HG03571 (cell line): Measurements from ENCODE around the gene P2RY6.

Source experiments
- ATAC-seq: cut with Tn5 transposase; IDR thresholded peaks from one replicate; pipeline ENCODE4 v1.9.1; 2021; ENCODE audit not compliant: unreplicated experiment

Gene P2RY6

GRCh38 chr11:73236854-73237253 is 35.3 kb upstream of the P2RY6 start:
- no peak for ATAC-seq

- no peak for ATAC-seq
Observed at GRCh38 chr11:73237471-73238290, 34.5 kb upstream of the P2RY6 start.

- no peak for ATAC-seq
Observed at GRCh38 chr11:73239111-73239521, 33.0 kb upstream of the P2RY6 start.

- ATAC-seq = no peak
Observed at GRCh38 chr11:73239571-73240189, 32.5 kb upstream of the P2RY6 start.

GRCh38 chr11:73240190-73240781 is 31.9 kb upstream of the P2RY6 start:
- ATAC-seq = no peak

GRCh38 chr11:73241300-73241699 is 30.8 kb upstream of the P2RY6 start:
- no peak for ATAC-seq

- ATAC-seq = no peak
Observed at GRCh38 chr11:73242251-73243092, 29.7 kb upstream of the P2RY6 start.

GRCh38 chr11:73243093-73243485 is 29.0 kb upstream of the P2RY6 start:
- ATAC-seq = no peak

GRCh38 chr11:73244589-73245240 is 27.4 kb upstream of the P2RY6 start:
- ATAC-seq = no peak

- ATAC-seq = no peak
Observed at GRCh38 chr11:73245461-73245860, 26.7 kb upstream of the P2RY6 start.

- no peak for ATAC-seq
Observed at GRCh38 chr11:73246303-73246702, 25.8 kb upstream of the P2RY6 start.

- no peak for ATAC-seq
Observed at GRCh38 chr11:73248526-73249185, 23.5 kb upstream of the P2RY6 start.

GRCh38 chr11:73249304-73249703 is 22.8 kb upstream of the P2RY6 start:
- ATAC-seq = no peak

GRCh38 chr11:73249853-73250783 is 22.0 kb upstream of the P2RY6 start:
- ATAC-seq = no peak

- no peak for ATAC-seq
Observed at GRCh38 chr11:73252577-73253191, 19.5 kb upstream of the P2RY6 start.

GRCh38 chr11:73257342-73258103 is 14.6 kb upstream of the P2RY6 start:
- ATAC-seq = no peak

GRCh38 chr11:73258104-73259035 is 13.8 kb upstream of the P2RY6 start:
- no peak for ATAC-seq
